Measurements from ENCODE around the gene DDX56. TPM values are rescaled to one million over a fixed set of nuclear protein-coding genes. Genes with fewer than 3 reads are reported as not detected.

DDX56 gene
- total RNA-seq, 1 experiment from 2014 or later: 83.1 TPM

DNA sequence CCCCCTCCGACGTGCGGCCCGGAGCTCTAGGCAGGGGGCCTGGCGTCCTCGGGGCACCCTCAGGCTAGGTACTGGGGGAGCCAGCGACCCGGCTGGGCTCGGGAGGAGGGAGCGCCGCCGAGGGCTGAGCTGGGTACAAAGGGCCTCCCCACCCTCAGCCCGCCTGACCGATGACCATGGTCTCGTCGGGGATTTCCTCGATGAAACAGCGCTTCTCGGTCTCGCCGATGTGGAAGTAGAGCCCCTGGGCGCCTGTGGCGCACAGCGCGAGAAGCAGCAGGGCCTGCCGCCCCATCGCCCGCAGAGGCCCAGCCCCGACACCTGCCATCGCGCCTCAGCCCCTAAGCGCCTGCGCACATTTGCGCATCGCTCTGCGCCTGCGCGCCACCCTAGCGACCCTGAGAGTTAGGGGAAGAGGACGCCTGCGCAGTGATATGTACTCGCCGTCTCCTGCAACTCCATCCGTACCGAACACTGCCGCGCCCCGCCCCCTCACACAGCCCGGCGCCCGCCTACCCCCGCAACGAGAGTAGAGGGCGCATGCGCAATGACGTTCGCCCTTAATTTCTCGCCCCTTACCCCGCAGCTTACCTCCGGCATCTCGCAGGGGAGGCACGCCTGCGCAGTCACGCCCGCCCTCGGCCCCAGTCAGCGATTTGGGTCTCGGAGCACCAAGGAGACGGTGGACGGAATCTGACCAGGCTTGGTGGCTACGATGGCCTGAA, 8.3 kb upstream of the DDX56 start, which contains the start of gene TMED4 (continued):
- TF ChIP-seq, protein P1, sequence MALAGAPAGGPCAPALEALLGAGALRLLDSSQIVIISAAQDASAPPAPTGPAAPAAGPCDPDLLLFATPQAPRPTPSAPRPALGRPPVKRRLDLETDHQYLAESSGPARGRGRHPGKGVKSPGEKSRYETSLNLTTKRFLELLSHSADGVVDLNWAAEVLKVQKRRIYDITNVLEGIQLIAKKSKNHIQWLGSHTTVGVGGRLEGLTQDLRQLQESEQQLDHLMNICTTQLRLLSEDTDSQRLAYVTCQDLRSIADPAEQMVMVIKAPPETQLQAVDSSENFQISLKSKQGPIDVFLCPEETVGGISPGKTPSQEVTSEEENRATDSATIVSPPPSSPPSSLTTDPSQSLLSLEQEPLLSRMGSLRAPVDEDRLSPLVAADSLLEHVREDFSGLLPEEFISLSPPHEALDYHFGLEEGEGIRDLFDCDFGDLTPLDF (CRISPR knock-in tag; IDR thresholded peaks at IDR 0.05): 0 out of 2 replicates have a peak, but pooled peaks have one; percentile 33
- TF ChIP-seq, protein P2, sequence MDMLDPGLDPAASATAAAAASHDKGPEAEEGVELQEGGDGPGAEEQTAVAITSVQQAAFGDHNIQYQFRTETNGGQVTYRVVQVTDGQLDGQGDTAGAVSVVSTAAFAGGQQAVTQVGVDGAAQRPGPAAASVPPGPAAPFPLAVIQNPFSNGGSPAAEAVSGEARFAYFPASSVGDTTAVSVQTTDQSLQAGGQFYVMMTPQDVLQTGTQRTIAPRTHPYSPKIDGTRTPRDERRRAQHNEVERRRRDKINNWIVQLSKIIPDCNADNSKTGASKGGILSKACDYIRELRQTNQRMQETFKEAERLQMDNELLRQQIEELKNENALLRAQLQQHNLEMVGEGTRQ (CRISPR knock-in tag; IDR thresholded peaks at IDR 0.05): no peak; the same call in 1 of the 2 replicates
- TF ChIP-seq GTF2I (CRISPR knock-in tag; conservative IDR thresholded peaks at IDR 0.05) (no peak), CREB1 (CRISPR knock-in tag; IDR thresholded peaks at IDR 0.05) (peak; percentile 69; the same call in 1 of the 2 replicates), IRF2 (CRISPR knock-in tag; IDR thresholded peaks at IDR 0.05; ENCODE audit: borderline replicate concordance, low read depth) (no peak), ZNF263 (CRISPR knock-in tag; IDR thresholded peaks at IDR 0.05; ENCODE audit: low read depth) (no peak; the same call in 1 of the 2 replicates), NFYB (CRISPR knock-in tag; conservative IDR thresholded peaks at IDR 0.05; ENCODE audit: low read depth) (no peak), ELF4 (CRISPR knock-in tag; IDR thresholded peaks at IDR 0.05; ENCODE audit: low read depth) (no peak), HMGA2 (CRISPR knock-in tag; IDR thresholded peaks at IDR 0.05) (no peak), ATF1 (CRISPR knock-in tag; IDR thresholded peaks at IDR 0.05) (0 out of 2 replicates have a peak, but pooled peaks have one; percentile 62)
- TF ChIP-seq, protein P3, sequence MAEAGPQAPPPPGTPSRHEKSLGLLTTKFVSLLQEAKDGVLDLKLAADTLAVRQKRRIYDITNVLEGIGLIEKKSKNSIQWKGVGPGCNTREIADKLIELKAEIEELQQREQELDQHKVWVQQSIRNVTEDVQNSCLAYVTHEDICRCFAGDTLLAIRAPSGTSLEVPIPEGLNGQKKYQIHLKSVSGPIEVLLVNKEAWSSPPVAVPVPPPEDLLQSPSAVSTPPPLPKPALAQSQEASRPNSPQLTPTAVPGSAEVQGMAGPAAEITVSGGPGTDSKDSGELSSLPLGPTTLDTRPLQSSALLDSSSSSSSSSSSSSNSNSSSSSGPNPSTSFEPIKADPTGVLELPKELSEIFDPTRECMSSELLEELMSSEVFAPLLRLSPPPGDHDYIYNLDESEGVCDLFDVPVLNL (CRISPR knock-in tag; IDR thresholded peaks at IDR 0.05; ENCODE audit: borderline replicate concordance, low read depth): no peak
- TF ChIP-seq, protein P4, sequence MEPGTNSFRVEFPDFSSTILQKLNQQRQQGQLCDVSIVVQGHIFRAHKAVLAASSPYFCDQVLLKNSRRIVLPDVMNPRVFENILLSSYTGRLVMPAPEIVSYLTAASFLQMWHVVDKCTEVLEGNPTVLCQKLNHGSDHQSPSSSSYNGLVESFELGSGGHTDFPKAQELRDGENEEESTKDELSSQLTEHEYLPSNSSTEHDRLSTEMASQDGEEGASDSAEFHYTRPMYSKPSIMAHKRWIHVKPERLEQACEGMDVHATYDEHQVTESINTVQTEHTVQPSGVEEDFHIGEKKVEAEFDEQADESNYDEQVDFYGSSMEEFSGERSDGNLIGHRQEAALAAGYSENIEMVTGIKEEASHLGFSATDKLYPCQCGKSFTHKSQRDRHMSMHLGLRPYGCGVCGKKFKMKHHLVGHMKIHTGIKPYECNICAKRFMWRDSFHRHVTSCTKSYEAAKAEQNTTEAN (CRISPR knock-in tag; IDR thresholded peaks at IDR 0.05): 0 out of 2 replicates have a peak, but pooled peaks have one; percentile 49
- TF ChIP-seq, protein P5, sequence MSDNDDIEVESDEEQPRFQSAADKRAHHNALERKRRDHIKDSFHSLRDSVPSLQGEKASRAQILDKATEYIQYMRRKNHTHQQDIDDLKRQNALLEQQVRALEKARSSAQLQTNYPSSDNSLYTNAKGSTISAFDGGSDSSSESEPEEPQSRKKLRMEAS (CRISPR knock-in tag; IDR thresholded peaks at IDR 0.05): peak; percentile 85

DNA sequence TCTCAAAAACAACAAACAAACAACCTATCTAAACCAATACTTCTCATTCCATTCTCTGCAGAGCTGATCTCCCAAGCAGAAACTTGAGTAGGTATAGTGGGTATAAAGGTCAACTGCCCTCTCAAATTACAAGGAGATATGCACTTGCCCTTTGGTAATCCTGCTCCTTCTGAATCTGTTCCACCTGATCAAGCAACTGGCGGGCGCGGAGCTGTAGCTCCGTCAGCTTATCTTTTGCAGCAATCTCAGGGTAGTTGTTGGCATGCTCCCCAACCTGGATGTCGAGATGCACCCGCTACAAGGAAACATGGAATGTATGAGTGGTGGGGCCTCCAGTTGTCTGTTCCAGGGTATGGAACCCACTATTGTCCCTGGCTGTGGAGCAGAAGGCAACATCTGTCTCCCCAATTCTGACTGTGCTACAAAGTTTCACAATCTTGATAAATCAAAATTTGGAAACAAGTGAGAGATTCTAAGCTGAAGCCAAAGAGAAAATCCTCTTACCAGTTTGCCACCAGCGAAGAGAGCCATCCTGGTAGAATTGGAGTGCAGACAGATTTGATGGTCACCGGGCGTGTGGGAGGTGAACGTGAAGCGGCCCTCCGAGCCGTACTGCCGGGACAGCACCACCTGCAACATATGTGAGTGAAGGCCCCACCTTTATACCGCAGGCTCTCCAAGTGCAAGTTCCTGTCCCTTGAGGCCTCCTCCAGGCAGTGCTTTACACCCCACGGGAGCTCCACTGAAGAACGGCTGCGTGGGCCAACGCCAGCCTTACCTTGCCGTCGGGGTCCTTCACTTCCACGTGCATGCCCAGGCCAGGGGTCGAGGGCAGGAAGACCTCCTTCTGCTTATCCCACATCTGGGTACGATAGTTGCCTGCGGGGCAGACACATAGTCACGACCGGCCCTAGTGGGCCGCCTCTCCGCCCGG, 7.5 kb upstream of the DDX56 start:
- H3K27me3 Mint-ChIP-seq (ENCODE audit: low read depth): no peaks in the 10 kb centered on the region
- peak overlapping the region; percentile 92 for H3K4me3 Mint-ChIP-seq
- ATAC-seq: peak; percentile 1
- ChIA-PET CTCF (interaction anchor here (1.7 to 1.8 kb wide), 2 partner anchors 16 to 47 kb away, joined by 7 to 14 read pairs; no protein-coding TSS in a partner anchor), POLR2A (interaction anchor here (1.8 kb wide), 1 partner anchor 7 kb away, joined by 7 read pairs; the partner anchor contains the start of gene DDX56)
- peak overlapping the region; percentile 60; the same call in 1 of the 2 replicates for H3K27ac Mint-ChIP-seq
- TF ChIP-seq, protein P6, sequence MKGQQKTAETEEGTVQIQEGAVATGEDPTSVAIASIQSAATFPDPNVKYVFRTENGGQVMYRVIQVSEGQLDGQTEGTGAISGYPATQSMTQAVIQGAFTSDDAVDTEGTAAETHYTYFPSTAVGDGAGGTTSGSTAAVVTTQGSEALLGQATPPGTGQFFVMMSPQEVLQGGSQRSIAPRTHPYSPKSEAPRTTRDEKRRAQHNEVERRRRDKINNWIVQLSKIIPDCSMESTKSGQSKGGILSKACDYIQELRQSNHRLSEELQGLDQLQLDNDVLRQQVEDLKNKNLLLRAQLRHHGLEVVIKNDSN (CRISPR knock-in tag; IDR thresholded peaks at IDR 0.05): peak; percentile 44; the same call in 1 of the 2 replicates
- TF ChIP-seq MYBL2 (CRISPR knock-in tag; IDR thresholded peaks at IDR 0.05): no peak
- H3K36me3 Mint-ChIP-seq: peaks cover 26% of the 10 kb centered on the region
- DNase-seq (ENCODE audit: low spot score): no peak
- peaks cover 13% of the 10 kb centered on the region for H3K4me1 Mint-ChIP-seq
- H3K9me3 Mint-ChIP-seq: no peaks in the 10 kb centered on the region

Measured in WTC11 (cell line).